Measurements from ENCODE around the gene LONP2. TPM values are rescaled to one million over a fixed set of nuclear protein-coding genes. Genes with fewer than 3 reads are reported as not detected.

The LONP2 gene
- total and polyA plus RNA-seq, 2 of the 13 experiments (the other 11 are each of a cell fraction or from before 2014, with no cell fraction given): 39.2 to 63.3 TPM

- peaks cover 38% of the 10 kb centered on the region for H3K79me2 ChIP-seq (ENCODE audit: insufficient read depth, low read length)
- no peak overlapping the region for H3K9ac ChIP-seq (ENCODE audit: insufficient read depth, low read depth, low read length)
- no peak overlapping the region for H3K4me3 ChIP-seq (replicated peaks in 1 of 3; ENCODE audit: insufficient read depth in 1 of 3, low read depth in 2 of 3, low read length in 3 of 3)
- 99% methylated on average over 4 of the region's 4 CpGs for WGBS (ENCODE audit: low lambda C conversion rate)
- no peaks in the 10 kb centered on the region for H3K4me1 ChIP-seq (ENCODE audit: insufficient read depth, low read length)
- H3K36me3 ChIP-seq (replicated peaks in 1 of 2; ENCODE audit: control insufficient read depth in 1 of 2, insufficient read depth in 2 of 2, low read length in 2 of 2): peaks cover 7 to 31% of the 10 kb centered on the region in 2 experiments
- FAIRE-seq (no peak), DNase-seq (ENCODE audit: low spot score) (no peak), ATAC-seq (no peak)
- TF ChIP-seq MAFF (IDR thresholded peaks at IDR 0.05; ENCODE audit: low read depth, low read length) (peak; percentile 86), MAFK (conservative IDR thresholded peaks at IDR 0.05 in 1 of 2, IDR thresholded peaks at IDR 0.05 in 1 of 2; ENCODE audit: low read length in 2 of 2) (peak; percentile 83 to 89), SSRP1 (CRISPR knock-in tag; IDR thresholded peaks at IDR 0.05) (peak; percentile 27; the same call in 1 of the 2 replicates), POLR2A (IDR thresholded peaks at IDR 0.05; ENCODE audit: insufficient read depth in 1 of 2, low read depth in 2 of 2, low read length in 2 of 2) (no peak), RBM22 (optimal IDR thresholded peaks at IDR 0.05; ENCODE audit: low read length) (peak; percentile 94), AGO2 (optimal IDR thresholded peaks at IDR 0.05; ENCODE audit: low read depth, low read length) (peak; percentile 43), ZNF143 (CRISPR knock-in tag; IDR thresholded peaks at IDR 0.05) (no peak), HIVEP1 (CRISPR knock-in tag; IDR thresholded peaks at IDR 0.05) (no peak), POGZ (CRISPR knock-in tag; IDR thresholded peaks at IDR 0.05) (no peak)
- no TSS peak for BruUV-seq (replicated peaks)
- in situ Hi-C loops (cut with HindIII; ENCODE audit: extremely low pct_ligation_motif_present, low pct_unique_long_range_greater_than_20kb) (loop anchor here (5.0 kb wide), 1 partner anchor 170 kb away; no protein-coding TSS in a partner anchor), intact Hi-C loops (cut with micrococcal nuclease; ENCODE audit: unreplicated experiment) (no loop called here)
- no peaks in the 10 kb centered on the region for H4K20me1 ChIP-seq (ENCODE audit: insufficient read depth, low read length)
- H3K27ac ChIP-seq (ENCODE audit: extremely low read length, insufficient read depth, low read length): no peak overlapping the region
- ChIA-PET POLR2A (interaction anchor here (0.7 to 1.7 kb wide), 2 partner anchors 9 to 91 kb away, joined by 5 to 7 read pairs; no protein-coding TSS in a partner anchor), CTCF (ENCODE audit: low intra/inter-chr PET ratio, low total read pairs) (no interaction called here)
- H3K27me3 ChIP-seq (ENCODE audit: control insufficient read depth in 1 of 2, insufficient read depth in 2 of 2, low read length in 2 of 2): no peaks in the 10 kb centered on the region
- no peak overlapping the region for H2AFZ ChIP-seq (ENCODE audit: low read length)
- H3K9me3 ChIP-seq (ENCODE audit: low read length): no peaks in the 10 kb centered on the region
- no peak overlapping the region for H3K4me2 ChIP-seq (ENCODE audit: low read depth, low read length)
Observed at GRCh38 chr16:48356633-48357376, 112.7 kb downstream of the LONP2 start.

GRCh38 chr16:48358419-48358818 is 114.3 kb downstream of the LONP2 start:
- no peak for DNase-seq (ENCODE audit: low spot score)
- no peaks in the 10 kb centered on the region for H3K4me1 ChIP-seq (ENCODE audit: insufficient read depth, low read length)
- H3K4me3 ChIP-seq (replicated peaks in 1 of 3; ENCODE audit: insufficient read depth in 1 of 3, low read depth in 2 of 3, low read length in 3 of 3): no peak overlapping the region
- TF ChIP-seq IRF2 (CRISPR knock-in tag; IDR thresholded peaks at IDR 0.05) (no peak), ZFY (CRISPR knock-in tag; IDR thresholded peaks at IDR 0.05) (no peak), ZNF121 (CRISPR knock-in tag; IDR thresholded peaks at IDR 0.05) (peak; percentile 58; the same call in 1 of the 2 replicates), ZNF770 (CRISPR knock-in tag; IDR thresholded peaks at IDR 0.05) (peak; percentile 53)
- TF ChIP-seq, protein P1, sequence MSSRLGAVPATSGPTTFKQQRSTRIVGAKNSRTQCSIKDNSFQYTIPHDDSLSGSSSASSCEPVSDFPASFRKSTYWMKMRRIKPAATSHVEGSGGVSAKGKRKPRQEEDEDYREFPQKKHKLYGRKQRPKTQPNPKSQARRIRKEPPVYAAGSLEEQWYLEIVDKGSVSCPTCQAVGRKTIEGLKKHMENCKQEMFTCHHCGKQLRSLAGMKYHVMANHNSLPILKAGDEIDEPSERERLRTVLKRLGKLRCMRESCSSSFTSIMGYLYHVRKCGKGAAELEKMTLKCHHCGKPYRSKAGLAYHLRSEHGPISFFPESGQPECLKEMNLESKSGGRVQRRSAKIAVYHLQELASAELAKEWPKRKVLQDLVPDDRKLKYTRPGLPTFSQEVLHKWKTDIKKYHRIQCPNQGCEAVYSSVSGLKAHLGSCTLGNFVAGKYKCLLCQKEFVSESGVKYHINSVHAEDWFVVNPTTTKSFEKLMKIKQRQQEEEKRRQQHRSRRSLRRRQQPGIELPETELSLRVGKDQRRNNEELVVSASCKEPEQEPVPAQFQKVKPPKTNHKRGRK (CRISPR knock-in tag; IDR thresholded peaks at IDR 0.05): no peak
- no peaks in the 10 kb centered on the region for H3K27me3 ChIP-seq (ENCODE audit: control insufficient read depth in 1 of 2, insufficient read depth in 2 of 2, low read length in 2 of 2)
- H3K79me2 ChIP-seq (ENCODE audit: insufficient read depth, low read length): peaks cover 54% of the 10 kb centered on the region
- FAIRE-seq: no peak
- H3K36me3 ChIP-seq (replicated peaks in 1 of 2; ENCODE audit: control insufficient read depth in 1 of 2, insufficient read depth in 2 of 2, low read length in 2 of 2): peaks cover 7 to 23% of the 10 kb centered on the region in 2 experiments
- in situ Hi-C loops (cut with HindIII; ENCODE audit: extremely low pct_ligation_motif_present, low pct_unique_long_range_greater_than_20kb) (loop anchor here (5.0 kb wide), 1 partner anchor 169 kb away; no protein-coding TSS in a partner anchor), intact Hi-C loops (cut with micrococcal nuclease; ENCODE audit: unreplicated experiment) (no loop called here)
- ATAC-seq: no peak
- H2AFZ ChIP-seq (ENCODE audit: low read length): no peak overlapping the region
- peaks cover 3% of the 10 kb centered on the region; the same call in 1 of the 2 replicates for H4K20me1 ChIP-seq (ENCODE audit: insufficient read depth, low read length)
- 98% methylated on average over 3 of the region's 3 CpGs for WGBS (ENCODE audit: low lambda C conversion rate)
- ChIA-PET CTCF (ENCODE audit: low intra/inter-chr PET ratio, low total read pairs) (no interaction called here), POLR2A (no interaction called here)
- no TSS peak for BruUV-seq (replicated peaks)
- H3K9ac ChIP-seq (ENCODE audit: insufficient read depth, low read depth, low read length): no peak overlapping the region
- H3K4me2 ChIP-seq (ENCODE audit: low read depth, low read length): no peak overlapping the region
- no peak overlapping the region for H3K27ac ChIP-seq (ENCODE audit: extremely low read length, insufficient read depth, low read length)
- no peaks in the 10 kb centered on the region for H3K9me3 ChIP-seq (ENCODE audit: low read length)
